A549 (cell line): ENCODE measurements around the gene VAPA.

ENCODE experiments used
- BCL3 ChIP-seq: fragments of >200 bp; sonication (Bioruptor Twin); formaldehyde crosslinking; IDR thresholded peaks from 3 replicates; pipeline ENCODE4 v1.6.1; 2016
- CTCF ChIP-seq: fragments of >200 bp; sonication (Bioruptor Twin); formaldehyde crosslinking; IDR thresholded peaks from 3 replicates; pipeline ENCODE4 v1.5.1; 2016
- EP300 ChIP-seq, 2 experiments: fragments of >200 bp; sonication (Bioruptor Twin); formaldehyde crosslinking; IDR thresholded peaks; 2 replicates in 1 of 2; 3 replicates in 1 of 2; pipeline ENCODE4 v1.6.1; 2016 to 2017
- MAX ChIP-seq: IDR thresholded peaks from 2 replicates; pipeline ENCODE4 v1.6.1; 2012
- PHF8 ChIP-seq: fragments of 200-600 bp; sonication (generic); IDR thresholded peaks from 2 replicates; pipeline ENCODE4 v1.6.1; 2016; ENCODE audit warnings: low read depth, mild to moderate bottlenecking, antibody characterized with exemption, moderate library complexity, borderline replicate concordance
- POLR2A ChIP-seq: IDR thresholded peaks from 2 replicates; pipeline ENCODE4 v1.6.1; 2012; ENCODE audit warnings: mild to moderate bottlenecking, low read length
- RAD21 ChIP-seq, 2 experiments: fragments of >200 bp in 1 of 2; sonication (Bioruptor Twin) in 1 of 2; formaldehyde crosslinking in 1 of 2; IDR thresholded peaks in 1 of 2; conservative IDR thresholded peaks in 1 of 2; 2 replicates in 1 of 2; 3 replicates in 1 of 2; pipeline ENCODE4 v1.6.1; 2012 to 2018; ENCODE audit warnings: inconsistent platforms in 1 of 2
- RARB ChIP-seq: fragments of 250-450 bp; sonication (Bioruptor Pico); IDR thresholded peaks from 2 replicates; pipeline ENCODE4 v1.8.0; 2021; ENCODE audit warnings: mild to moderate bottlenecking, moderate library complexity
- REST ChIP-seq: fragments of 200-600 bp; sonication (generic); IDR thresholded peaks from 2 replicates; pipeline ENCODE4 v1.6.1; 2016; ENCODE audit warnings: antibody characterized with exemption, mild to moderate bottlenecking, moderate library complexity

- no peak for TF ChIP-seq RAD21 (conservative IDR thresholded peaks at IDR 0.05 in 1 of 2, IDR thresholded peaks at IDR 0.05 in 1 of 2)
- TF ChIP-seq POLR2A = no peak
- no peak for TF ChIP-seq BCL3
- TF ChIP-seq REST = no peak
- no peak for TF ChIP-seq EP300 (IDR thresholded peaks at IDR 0.05)
- TF ChIP-seq MAX = no peak
- TF ChIP-seq RARB (CRISPR knock-in tag) = no peak
- no peak for TF ChIP-seq PHF8
- no peak for TF ChIP-seq CTCF
These were observed 43.3 kb upstream of the VAPA start for GRCh38 chr18:9870431-9871008.
